HUES64 (cell line): ENCODE measurements around the gene LTBP3.

Experiments used
- H3K27ac ChIP-seq: 2 replicates; pipeline ENCODE4 v1.7.0; 2013; ENCODE audit warnings: low read depth, low read length, inconsistent platforms
- H3K27me3 ChIP-seq: 2 replicates; pipeline ENCODE4 v1.6.1; 2013; ENCODE audit warnings: mild to moderate bottlenecking, low read length; ENCODE audit not compliant: insufficient read depth
- H3K36me3 ChIP-seq: 2 replicates; pipeline ENCODE4 v1.6.1; 2013; ENCODE audit warnings: mild to moderate bottlenecking, low read length; ENCODE audit not compliant: insufficient read depth
- H3K4me1 ChIP-seq: 2 replicates; pipeline ENCODE4 v1.6.1; 2013; ENCODE audit warnings: mild to moderate bottlenecking, low read length, moderate library complexity; ENCODE audit not compliant: insufficient read depth
- H3K4me3 ChIP-seq: 2 replicates; pipeline ENCODE4 v1.5.1; 2013; ENCODE audit warnings: mild to moderate bottlenecking, low read length, moderate library complexity
- H3K9ac ChIP-seq: 2 replicates; pipeline ENCODE4 v1.6.1; 2013; ENCODE audit warnings: mild to moderate bottlenecking, low read depth, low read length
- H3K9me3 ChIP-seq: 2 replicates; pipeline ENCODE4 v1.6.1; 2013; ENCODE audit warnings: low read depth, low read length; ENCODE audit not compliant: insufficient read depth
- WGBS: fragments of 150-250, 120-280 bp; methylation state at CpG from one replicate; pipeline ENCODE4 v1.1.7; 2013; ENCODE audit warnings: missing lambda C conversion rate; 5-methylcytosine and 5-hydroxymethylcytosine counted together

The LTBP3 gene

DNA sequence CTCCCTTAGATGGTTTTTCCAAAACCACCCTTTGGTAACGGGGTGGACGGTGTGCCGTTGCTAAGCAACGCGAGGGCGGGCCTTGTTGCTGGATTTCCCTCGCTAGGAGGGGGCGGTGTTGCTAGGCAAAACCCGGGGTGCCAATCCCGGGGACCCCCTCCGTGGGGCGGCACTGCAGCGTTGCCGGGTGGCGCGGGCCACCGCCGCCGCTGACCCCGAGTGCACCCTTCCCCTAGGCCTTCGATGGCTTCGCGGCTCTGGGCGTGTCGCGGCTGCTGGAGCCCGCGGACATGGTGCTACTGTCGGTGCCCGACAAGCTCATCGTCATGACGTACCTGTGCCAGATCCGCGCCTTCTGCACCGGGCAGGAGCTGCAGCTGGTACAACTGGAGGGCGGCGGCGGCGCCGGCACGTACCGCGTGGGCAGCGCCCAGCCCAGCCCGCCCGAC, 26.6 kb upstream of the LTBP3 start:
- Histone ChIP-seq H3K4me3 (peak overlapping the region; percentile 28), H3K36me3 (no peaks in the 10 kb centered on the region), H3K27ac (no peak overlapping the region), H3K9ac (no peak overlapping the region), H3K27me3 (peaks cover 54% of the 10 kb centered on the region), H3K4me1 (0 out of 2 replicates have a peak, but pooled peaks cover 3% of the 10 kb centered on the region), H3K9me3 (no peaks in the 10 kb centered on the region)
- 55% methylated on average over 46 of the region's 46 CpGs for WGBS

DNA sequence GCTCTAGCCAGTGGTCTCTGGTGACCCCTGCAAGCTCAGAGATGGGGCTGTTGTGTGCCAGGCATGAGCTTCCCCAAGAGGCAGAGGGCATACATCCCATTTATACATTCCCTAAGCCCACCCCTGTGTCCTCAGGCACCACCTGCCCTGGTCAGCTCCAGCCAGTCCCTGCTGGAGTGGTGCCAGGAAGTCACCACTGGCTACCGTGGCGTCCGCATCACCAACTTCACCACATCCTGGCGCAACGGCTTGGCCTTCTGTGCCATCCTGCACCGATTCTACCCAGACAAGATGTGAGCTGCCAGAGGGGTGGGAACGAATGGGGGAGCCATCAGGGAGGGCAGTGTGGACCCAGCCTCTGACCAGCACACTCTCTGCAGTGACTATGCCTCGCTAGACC, 25.9 kb upstream of the LTBP3 start:
- peaks cover 53% of the 10 kb centered on the region for H3K27me3 ChIP-seq
- WGBS, result 89% methylated on average over 7 of the region's 8 CpGs
- no peak overlapping the region for H3K27ac ChIP-seq
- H3K4me3 ChIP-seq, result no peak overlapping the region
- 0 out of 2 replicates have a peak, but pooled peaks cover 3% of the 10 kb centered on the region for H3K4me1 ChIP-seq
- H3K36me3 ChIP-seq, result no peaks in the 10 kb centered on the region
- H3K9ac ChIP-seq, result no peak overlapping the region
- H3K9me3 ChIP-seq, result no peaks in the 10 kb centered on the region

DNA sequence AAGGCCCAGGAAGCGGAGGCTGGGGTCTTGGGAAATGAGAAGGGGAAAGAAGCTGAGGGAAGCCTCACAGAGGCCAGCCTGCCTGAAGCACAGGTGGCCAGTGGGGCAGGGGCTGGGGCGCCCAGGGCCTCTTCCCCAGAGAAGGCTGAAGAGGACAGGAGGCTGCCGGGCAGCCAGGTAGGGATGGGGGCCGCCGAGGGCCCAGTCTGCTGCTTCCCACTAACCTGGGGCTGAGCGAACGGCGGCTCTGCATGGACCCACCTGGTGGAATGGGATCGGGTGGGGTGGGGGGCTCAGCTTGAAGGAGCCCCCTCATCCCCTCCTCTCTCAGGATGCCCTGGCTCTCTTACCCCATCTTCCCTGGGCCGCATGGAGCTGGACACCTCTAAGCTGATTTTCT, 25.4 kb upstream of the LTBP3 start:
- Histone ChIP-seq H3K36me3 (no peaks in the 10 kb centered on the region), H3K4me1 (0 out of 2 replicates have a peak, but pooled peaks cover 3% of the 10 kb centered on the region), H3K9me3 (no peaks in the 10 kb centered on the region), H3K27ac (no peak overlapping the region), H3K27me3 (peaks cover 56% of the 10 kb centered on the region), H3K4me3 (no peak overlapping the region), H3K9ac (no peak overlapping the region)
- 91% methylated on average over 9 of the region's 10 CpGs for WGBS

DNA sequence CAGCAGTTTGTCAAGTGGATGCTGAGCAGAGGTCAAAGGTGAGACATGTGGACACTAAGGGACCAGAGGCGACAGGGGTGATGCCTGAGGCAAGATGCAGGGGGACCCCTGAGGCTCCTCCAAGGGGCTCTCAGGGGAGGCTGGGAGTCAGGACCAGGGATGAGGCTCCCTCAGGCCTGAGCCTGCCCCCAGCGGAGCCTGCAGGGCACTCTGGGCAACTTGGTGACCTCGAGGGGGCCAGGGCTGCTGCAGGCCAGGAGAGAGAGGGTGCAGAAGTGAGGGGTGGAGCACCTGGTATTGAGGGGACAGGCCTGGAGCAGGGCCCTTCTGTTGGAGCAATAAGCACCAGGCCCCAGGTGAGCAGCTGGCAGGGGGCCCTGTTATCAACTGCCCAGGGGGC, 23.8 kb upstream of the LTBP3 start:
- no peak overlapping the region for H3K9ac ChIP-seq
- H3K27ac ChIP-seq, result no peak overlapping the region
- peaks cover 3% of the 10 kb centered on the region; the same call in 1 of the 2 replicates for H3K4me1 ChIP-seq
- no peaks in the 10 kb centered on the region for H3K36me3 ChIP-seq
- H3K4me3 ChIP-seq, result no peak overlapping the region
- H3K27me3 ChIP-seq, result peaks cover 70% of the 10 kb centered on the region
- 90% methylated on average over 3 of the region's 3 CpGs for WGBS
- no peaks in the 10 kb centered on the region for H3K9me3 ChIP-seq

DNA sequence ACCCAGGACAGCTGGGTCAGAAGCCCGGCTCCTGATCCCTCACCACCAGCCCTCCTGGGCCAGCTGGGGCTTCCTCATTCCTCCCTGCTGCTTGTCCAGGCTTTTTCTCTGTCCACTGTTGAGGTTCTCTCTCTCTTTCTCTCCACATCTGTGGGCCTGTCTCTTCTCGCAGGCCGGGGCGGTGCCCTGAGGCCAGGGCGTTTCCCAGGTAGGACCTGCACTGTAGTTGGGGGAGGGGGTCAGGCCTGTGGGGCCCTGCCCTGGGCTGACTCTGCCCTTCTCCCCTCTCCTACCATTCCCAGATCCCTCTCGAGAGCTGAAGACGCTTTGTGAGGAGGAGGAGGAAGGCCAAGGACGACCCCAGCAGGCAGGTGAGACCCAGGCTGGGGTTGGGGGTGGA, 22.6 kb upstream of the LTBP3 start:
- peaks cover 69% of the 10 kb centered on the region for H3K27me3 ChIP-seq
- H3K4me3 ChIP-seq, result no peak overlapping the region
- no peaks in the 10 kb centered on the region for H3K36me3 ChIP-seq
- H3K9ac ChIP-seq, result no peak overlapping the region
- H3K4me1 ChIP-seq, result peaks cover 3% of the 10 kb centered on the region; the same call in 1 of the 2 replicates
- no peak overlapping the region for H3K27ac ChIP-seq
- no peaks in the 10 kb centered on the region for H3K9me3 ChIP-seq
- 85% methylated on average over 6 of the region's 8 CpGs for WGBS

DNA sequence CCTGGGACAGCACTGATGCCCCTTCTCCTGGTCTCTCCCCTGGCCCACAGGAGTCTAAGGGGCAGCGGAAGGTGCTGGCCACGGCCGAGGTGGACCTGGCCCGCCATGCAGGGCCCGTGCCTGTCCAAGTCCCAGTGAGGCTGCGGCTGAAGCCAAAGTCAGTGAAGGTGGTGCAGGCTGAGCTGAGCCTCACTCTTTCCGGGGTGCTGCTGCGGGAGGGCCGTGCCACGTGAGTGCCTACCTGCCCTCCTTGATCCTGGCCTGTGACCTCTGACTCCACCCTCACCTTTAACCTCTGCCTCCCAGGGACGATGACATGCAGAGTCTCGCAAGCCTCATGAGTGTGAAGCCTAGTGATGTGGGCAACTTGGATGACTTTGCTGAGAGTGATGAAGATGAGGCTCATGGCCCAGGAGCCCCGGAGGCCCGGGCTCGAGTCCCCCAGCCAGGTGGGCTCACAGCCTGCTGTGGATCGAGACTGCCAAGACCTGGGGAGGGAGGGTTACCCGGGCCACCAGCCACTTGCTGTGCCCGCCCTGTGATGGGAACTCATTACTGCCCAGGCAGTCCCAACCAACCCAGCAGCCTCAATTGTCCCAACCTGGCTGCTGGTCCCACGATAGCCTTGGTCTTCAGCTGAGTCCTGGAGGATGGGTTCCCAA, 22.0 kb upstream of the LTBP3 start:
- 94% methylated on average over 19 of the region's 19 CpGs for WGBS
- Histone ChIP-seq H3K4me3 (no peak overlapping the region), H3K4me1 (peaks cover 7% of the 10 kb centered on the region; the same call in 1 of the 2 replicates), H3K36me3 (no peaks in the 10 kb centered on the region), H3K9me3 (no peaks in the 10 kb centered on the region), H3K27ac (no peak overlapping the region), H3K9ac (no peak overlapping the region), H3K27me3 (peaks cover 69% of the 10 kb centered on the region)

DNA sequence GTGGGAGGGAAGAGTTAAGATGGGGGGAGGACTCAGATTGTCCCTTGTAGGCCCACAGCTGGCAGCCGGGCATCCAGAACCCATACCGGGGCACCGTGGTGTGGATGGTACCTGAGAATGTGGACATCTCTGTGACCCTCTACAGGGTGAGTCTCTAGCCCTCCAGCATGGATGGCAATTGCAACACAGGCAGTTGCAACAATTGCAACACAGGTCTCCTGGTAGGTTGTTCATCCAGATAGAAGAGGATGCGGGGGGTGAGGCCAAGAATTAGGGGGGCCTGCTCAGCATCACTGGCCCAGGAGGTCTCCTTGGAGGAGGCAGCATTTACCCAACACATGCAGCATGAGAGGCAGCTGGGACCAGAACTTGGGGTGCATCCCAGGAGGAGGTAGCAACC, 21.1 kb upstream of the LTBP3 start:
- H3K27ac ChIP-seq, result no peak overlapping the region
- peaks cover 69% of the 10 kb centered on the region for H3K27me3 ChIP-seq
- H3K4me1 ChIP-seq, result peaks cover 11% of the 10 kb centered on the region; the same call in 1 of the 2 replicates
- no peak overlapping the region for H3K9ac ChIP-seq
- no peaks in the 10 kb centered on the region for H3K36me3 ChIP-seq
- no peaks in the 10 kb centered on the region for H3K9me3 ChIP-seq
- WGBS, result 94% methylated on average over 4 of the region's 4 CpGs
- H3K4me3 ChIP-seq, result no peak overlapping the region

DNA sequence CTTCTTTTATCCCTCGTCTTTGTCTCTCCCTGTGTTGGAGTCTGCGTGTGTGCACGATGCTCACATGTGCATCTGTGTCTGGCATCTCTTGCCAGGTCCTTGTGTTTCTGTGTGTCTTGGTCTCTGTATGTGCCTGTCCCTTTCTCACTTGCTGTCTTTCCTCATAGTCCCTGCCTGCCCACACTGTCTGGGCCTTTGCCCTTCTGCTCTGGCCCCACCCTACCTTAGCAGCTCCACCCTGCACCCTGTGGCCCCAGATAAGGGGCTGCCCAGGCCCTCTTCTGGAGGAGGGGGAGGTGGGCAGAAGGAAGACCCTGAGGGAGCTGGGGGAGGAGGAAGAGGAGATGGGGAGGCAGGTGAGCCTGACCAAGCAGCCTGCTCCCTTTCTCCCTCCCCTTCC, 20.5 kb upstream of the LTBP3 start:
- Histone ChIP-seq H3K4me3 (no peak overlapping the region), H3K4me1 (peaks cover 14% of the 10 kb centered on the region; the same call in 1 of the 2 replicates), H3K27ac (no peak overlapping the region), H3K36me3 (no peaks in the 10 kb centered on the region), H3K9me3 (no peaks in the 10 kb centered on the region), H3K9ac (no peak overlapping the region), H3K27me3 (peaks cover 64% of the 10 kb centered on the region)
- WGBS, result 87% methylated on average over 3 of the region's 3 CpGs

DNA sequence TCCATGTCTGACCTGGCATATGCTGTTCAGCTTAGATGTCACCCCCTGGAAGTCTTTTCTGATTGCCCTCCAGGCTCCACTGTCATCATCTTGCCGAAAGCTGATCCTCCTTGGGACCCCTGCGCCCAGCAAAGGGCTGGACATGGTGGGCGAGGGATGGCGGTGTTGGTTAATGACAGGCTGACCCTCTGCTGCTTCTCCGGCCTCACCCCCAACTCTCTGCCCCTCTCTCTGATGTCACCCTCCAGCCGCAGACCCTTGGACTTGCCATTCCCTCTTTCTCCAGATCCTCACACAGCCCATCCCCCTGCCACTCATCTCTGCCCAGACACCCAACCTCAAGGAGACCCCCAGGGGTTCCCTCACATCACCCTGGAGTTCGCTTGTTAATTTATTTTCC, 20.0 kb upstream of the LTBP3 start:
- Histone ChIP-seq H3K27ac (no peak overlapping the region), H3K9me3 (no peaks in the 10 kb centered on the region), H3K9ac (no peak overlapping the region), H3K27me3 (peaks cover 58% of the 10 kb centered on the region), H3K4me1 (peaks cover 17% of the 10 kb centered on the region; the same call in 1 of the 2 replicates), H3K36me3 (no peaks in the 10 kb centered on the region), H3K4me3 (no peak overlapping the region)
- WGBS, result 89% methylated on average over 7 of the region's 7 CpGs

DNA sequence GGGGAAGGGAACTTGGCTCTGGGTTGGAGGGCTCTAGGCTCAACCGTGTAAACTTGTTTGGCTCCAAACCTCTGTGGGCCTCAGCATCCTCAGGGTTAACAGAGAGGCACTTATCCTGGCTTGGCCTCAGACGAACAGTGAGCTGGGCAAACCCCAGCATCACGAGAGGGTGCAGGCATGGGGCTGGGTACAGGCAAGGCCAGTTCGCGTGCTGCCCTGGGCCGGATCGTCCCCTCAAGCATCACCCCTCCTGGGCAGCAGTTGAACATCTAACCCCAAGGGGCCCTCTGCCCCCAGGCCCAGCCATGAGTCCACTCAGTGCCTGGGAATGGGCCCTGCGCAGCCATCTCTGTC, 19.6 kb upstream of the LTBP3 start:
- Histone ChIP-seq H3K4me3 (no peak overlapping the region), H3K27me3 (peaks cover 57% of the 10 kb centered on the region), H3K36me3 (no peaks in the 10 kb centered on the region), H3K9me3 (no peaks in the 10 kb centered on the region), H3K27ac (no peak overlapping the region), H3K4me1 (peaks cover 17% of the 10 kb centered on the region; the same call in 1 of the 2 replicates), H3K9ac (no peak overlapping the region)
- WGBS, result 78% methylated on average over 8 of the region's 8 CpGs

DNA sequence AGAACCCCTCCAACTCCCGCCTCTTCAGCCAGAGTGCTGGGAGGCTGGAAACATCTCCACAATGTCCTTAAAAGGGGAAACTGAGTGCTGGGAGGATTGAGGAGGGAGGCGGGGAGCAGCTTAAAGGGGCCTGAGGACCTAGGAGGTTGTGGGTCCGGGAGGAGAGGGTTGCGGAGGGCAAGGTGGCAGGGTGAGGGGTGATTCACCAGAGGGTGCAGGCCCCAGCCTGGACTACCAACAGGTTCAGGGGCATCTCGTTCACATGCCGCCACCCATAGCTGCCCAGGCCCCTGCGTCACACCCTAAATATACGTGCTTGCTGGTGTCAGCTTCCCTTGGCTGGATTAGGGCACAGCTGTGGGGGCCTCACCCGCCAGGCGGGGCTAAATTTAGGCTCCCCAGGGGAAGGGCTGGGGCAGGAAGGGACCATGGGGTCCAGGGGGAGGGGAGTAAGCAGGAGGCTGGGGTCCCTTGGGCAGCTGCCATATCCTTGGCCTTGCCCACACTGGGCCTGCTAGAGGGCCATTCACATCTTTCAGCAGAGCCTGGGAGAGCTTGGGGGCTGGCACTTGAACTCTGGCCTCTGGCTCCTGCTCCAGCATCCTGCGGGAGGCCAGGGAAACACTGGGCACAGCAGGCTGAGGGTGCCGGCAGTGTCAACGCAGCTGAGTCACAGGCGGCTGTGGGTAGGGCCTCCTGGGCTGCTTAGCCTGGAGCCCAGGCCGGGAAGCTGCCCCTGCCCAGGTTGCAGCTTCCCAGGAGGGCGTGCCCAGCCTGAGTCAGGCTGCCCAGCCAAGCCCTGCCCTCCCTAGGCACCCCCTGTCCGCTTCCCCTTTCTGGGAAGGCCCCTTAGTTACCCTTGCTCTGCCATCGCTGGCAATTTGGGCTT, 19.0 kb upstream of the LTBP3 start:
- Histone ChIP-seq H3K9me3 (no peaks in the 10 kb centered on the region), H3K36me3 (no peaks in the 10 kb centered on the region), H3K27ac (no peak overlapping the region), H3K4me3 (no peak overlapping the region), H3K27me3 (peaks cover 51% of the 10 kb centered on the region), H3K9ac (no peak overlapping the region), H3K4me1 (peaks cover 17% of the 10 kb centered on the region; the same call in 1 of the 2 replicates)
- 80% methylated on average over 18 of the region's 18 CpGs for WGBS
